Measurements from ENCODE around the gene ZNF846.
A peak's percentile ranks its signal among the peaks of the same experiment; 100 is the strongest.
"Not testable (repeated sequence)": the region's sequence is repeated elsewhere in the genome, so short reads cannot be mapped to it uniquely, and the experiment has no call there.

The ZNF846 gene

DNA sequence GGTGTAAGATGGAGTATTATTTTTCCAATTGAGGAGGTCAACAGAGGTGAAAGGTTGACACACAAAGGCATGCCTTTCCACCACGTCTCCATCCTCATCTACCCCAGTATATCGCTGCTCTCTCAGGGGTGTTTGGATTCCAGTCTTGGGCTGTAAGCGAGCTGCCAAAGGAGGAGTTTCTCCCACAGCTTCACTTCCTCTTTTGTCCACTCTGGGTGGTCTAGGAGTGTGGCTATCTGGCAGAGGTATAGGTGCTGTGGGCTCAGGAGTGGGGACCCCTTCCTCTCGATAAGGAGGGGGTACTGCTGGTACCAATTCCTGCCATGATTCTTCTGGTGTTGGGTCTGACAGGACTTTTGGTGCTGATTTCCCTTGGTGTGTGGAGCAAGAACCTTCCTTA, 39.4 kb downstream of the ZNF846 start:
- Histone ChIP-seq H3K27me3 (ENCODE audit: control insufficient read depth in 5 of 5, insufficient read depth in 4 of 5, low read length in 5 of 5) (no peaks in the 10 kb centered on the region), H3K4me3 (ENCODE audit: low read depth in 1 of 5, low read length in 5 of 5) (no peak overlapping the region), H3K36me3 (ENCODE audit: control insufficient read depth in 5 of 5, insufficient read depth in 5 of 5, low read length in 5 of 5) (no peaks in the 10 kb centered on the region), H3K9me3 (ENCODE audit: control insufficient read depth in 5 of 5, low read length in 5 of 5) (peaks cover 2 to 26% (median 14%) of the 10 kb centered on the region in 5 donors), H3K4me1 (ENCODE audit: control insufficient read depth in 5 of 5, insufficient read depth in 5 of 5, low read length in 5 of 5) (peaks cover 0 to 2% (median 0%) of the 10 kb centered on the region in 5 donors), H3K9ac (ENCODE audit: low read length in 5 of 5) (no peak overlapping the region), H3K27ac (ENCODE audit: low read depth, low read length) (no peak overlapping the region)

DNA sequence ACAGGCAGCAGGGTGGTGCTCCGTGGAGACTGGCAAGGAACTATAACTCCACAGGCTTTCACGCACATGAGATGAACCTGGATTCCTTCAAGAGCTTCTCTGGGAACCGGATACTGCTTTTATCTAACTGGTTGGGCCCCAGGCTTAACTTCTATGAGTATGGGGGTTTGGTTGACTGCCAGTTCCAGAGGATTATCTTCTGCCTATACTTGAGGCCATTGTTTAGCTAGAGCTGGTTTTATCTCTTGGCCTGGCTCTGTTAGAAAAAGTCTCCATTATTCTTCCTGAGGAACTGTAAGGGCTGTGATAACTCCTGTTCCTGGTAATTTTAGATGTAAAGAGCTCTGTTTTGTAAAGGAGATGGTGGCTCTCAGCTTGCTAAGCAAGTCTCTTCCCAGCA, 40.9 kb downstream of the ZNF846 start:
- Histone ChIP-seq H3K9ac (ENCODE audit: low read length in 5 of 5) (no peak overlapping the region), H3K9me3 (ENCODE audit: control insufficient read depth in 5 of 5, low read length in 5 of 5) (peaks cover 5 to 39% (median 18%) of the 10 kb centered on the region in 5 donors), H3K27ac (ENCODE audit: low read depth, low read length) (no peak overlapping the region), H3K4me3 (ENCODE audit: low read depth in 1 of 5, low read length in 5 of 5) (no peak overlapping the region), H3K27me3 (ENCODE audit: control insufficient read depth in 5 of 5, insufficient read depth in 4 of 5, low read length in 5 of 5) (no peaks in the 10 kb centered on the region), H3K36me3 (ENCODE audit: control insufficient read depth in 5 of 5, insufficient read depth in 5 of 5, low read length in 5 of 5) (no peaks in the 10 kb centered on the region), H3K4me1 (ENCODE audit: control insufficient read depth in 5 of 5, insufficient read depth in 5 of 5, low read length in 5 of 5) (peaks cover 0 to 2% (median 0%) of the 10 kb centered on the region in 5 donors)

DNA sequence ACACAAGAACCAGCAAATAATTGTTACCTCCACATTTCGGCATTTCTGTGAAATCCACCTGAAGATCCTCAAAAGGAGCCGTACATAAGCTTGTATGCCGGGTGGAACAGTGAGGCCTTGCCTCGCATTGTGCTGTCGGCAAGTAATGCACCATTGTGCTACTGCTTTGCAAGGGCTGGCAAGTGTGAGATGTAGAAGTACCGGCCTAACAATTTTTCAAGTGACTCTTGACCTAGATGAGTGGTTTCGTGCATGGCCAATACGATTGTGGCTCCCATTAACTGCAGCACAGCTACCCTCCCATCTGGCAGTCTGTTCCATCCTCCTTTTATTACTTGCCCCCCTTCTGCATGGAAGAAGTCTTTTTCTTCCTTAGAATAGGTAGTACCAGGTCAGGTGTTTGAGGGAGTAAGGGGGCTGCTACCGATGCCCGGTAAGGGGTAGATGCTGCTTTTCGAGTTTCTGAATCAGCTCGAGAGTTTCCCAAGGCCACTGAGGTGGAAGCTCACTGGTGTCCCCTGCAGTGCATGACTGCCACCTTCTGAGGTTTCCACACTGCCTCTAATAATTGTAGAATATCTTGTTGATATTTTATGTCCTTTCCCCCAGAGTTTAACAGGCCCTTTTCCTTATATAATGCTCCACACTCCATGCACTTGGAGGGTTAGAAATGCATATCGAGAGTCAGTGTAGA, 42.9 kb downstream of the ZNF846 start:
- H3K9me3 ChIP-seq (ENCODE audit: control insufficient read depth in 5 of 5, low read length in 5 of 5), result peaks cover 5 to 39% (median 20%) of the 10 kb centered on the region in 5 donors
- H3K9ac ChIP-seq (ENCODE audit: low read length in 5 of 5); H3K4me3 ChIP-seq (ENCODE audit: low read depth in 1 of 5, low read length in 5 of 5); H3K27me3 ChIP-seq (ENCODE audit: control insufficient read depth in 5 of 5, insufficient read depth in 4 of 5, low read length in 5 of 5); H3K4me1 ChIP-seq (ENCODE audit: control insufficient read depth in 5 of 5, insufficient read depth in 5 of 5, low read length in 5 of 5); H3K36me3 ChIP-seq (ENCODE audit: control insufficient read depth in 5 of 5, insufficient read depth in 5 of 5, low read length in 5 of 5); H3K27ac ChIP-seq (ENCODE audit: low read depth, low read length): not testable (repeated sequence)

DNA sequence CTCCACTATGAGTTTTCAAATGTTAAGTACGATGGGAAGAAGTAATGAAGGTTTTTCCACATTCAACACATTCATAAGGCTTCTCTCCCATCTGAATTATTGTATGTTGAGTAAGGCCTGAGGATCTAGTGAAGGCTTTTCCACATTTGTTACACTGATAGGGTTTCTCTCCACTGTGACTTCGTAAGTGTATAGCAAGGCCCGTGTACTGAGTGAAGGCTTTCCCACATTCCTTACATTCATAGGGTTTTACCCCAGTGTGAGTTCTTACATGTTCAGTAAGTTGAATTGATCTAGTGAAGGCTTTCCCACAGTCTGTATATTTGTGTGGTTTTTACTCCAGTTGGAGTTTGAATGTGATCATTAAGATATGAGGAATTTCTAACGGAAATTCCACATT, 44.4 kb downstream of the ZNF846 start:
- Histone ChIP-seq H3K9me3 (ENCODE audit: control insufficient read depth in 5 of 5, low read length in 5 of 5) (peaks cover 5 to 34% (median 18%) of the 10 kb centered on the region in 5 donors), H3K4me1 (ENCODE audit: control insufficient read depth in 5 of 5, insufficient read depth in 5 of 5, low read length in 5 of 5) (peaks cover 0 to 2% (median 0%) of the 10 kb centered on the region in 5 donors), H3K27ac (ENCODE audit: low read depth, low read length) (no peak overlapping the region), H3K27me3 (ENCODE audit: control insufficient read depth in 5 of 5, insufficient read depth in 4 of 5, low read length in 5 of 5) (no peaks in the 10 kb centered on the region), H3K4me3 (ENCODE audit: low read depth in 1 of 5, low read length in 5 of 5) (no peak overlapping the region), H3K36me3 (ENCODE audit: control insufficient read depth in 5 of 5, insufficient read depth in 5 of 5, low read length in 5 of 5) (no peaks in the 10 kb centered on the region), H3K9ac (ENCODE audit: low read length in 5 of 5) (no peak overlapping the region)

DNA sequence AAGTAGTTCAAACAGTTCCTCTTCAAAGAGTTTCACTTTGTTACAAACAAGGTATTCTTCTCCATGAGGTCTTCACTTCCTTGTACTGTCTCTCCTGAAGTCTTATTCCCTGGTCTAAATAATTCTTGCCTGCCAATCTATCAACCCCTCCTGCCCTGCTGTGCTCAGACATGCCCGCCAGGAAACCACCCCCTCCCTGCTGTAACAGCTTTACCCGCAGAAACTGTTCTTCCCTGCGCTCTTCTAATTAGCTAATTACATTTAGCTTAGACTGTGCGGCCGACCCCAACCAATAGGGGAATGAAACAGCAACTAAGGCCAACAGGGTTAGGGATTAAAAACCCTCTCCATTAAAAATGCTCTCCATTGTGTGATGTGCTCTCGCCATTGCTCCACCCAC, 46.7 kb downstream of the ZNF846 start:
- H3K4me3 ChIP-seq (ENCODE audit: low read depth in 1 of 5, low read length in 5 of 5), result no peak overlapping the region
- H3K9me3 ChIP-seq (ENCODE audit: control insufficient read depth in 5 of 5, low read length in 5 of 5), result peaks cover 5 to 28% (median 18%) of the 10 kb centered on the region in 5 donors
- no peak overlapping the region for H3K27ac ChIP-seq (ENCODE audit: low read depth, low read length)

GRCh38 chr19:9720541-9720940, 48.0 kb downstream of the ZNF846 start:
- Histone ChIP-seq H3K27ac (ENCODE audit: low read depth, low read length) (no peak overlapping the region), H3K4me1 (ENCODE audit: control insufficient read depth in 5 of 5, insufficient read depth in 5 of 5, low read length in 5 of 5) (peaks cover 0 to 2% (median 0%) of the 10 kb centered on the region in 5 donors), H3K36me3 (ENCODE audit: control insufficient read depth in 5 of 5, insufficient read depth in 5 of 5, low read length in 5 of 5) (no peaks in the 10 kb centered on the region), H3K27me3 (ENCODE audit: control insufficient read depth in 5 of 5, insufficient read depth in 4 of 5, low read length in 5 of 5) (no peaks in the 10 kb centered on the region), H3K9ac (ENCODE audit: low read length in 5 of 5) (no peak overlapping the region), H3K4me3 (ENCODE audit: low read depth in 1 of 5, low read length in 5 of 5) (no peak overlapping the region), H3K9me3 (ENCODE audit: control insufficient read depth in 5 of 5, low read length in 5 of 5) (peaks cover 5 to 24% (median 15%) of the 10 kb centered on the region in 5 donors)

More for the DNA sequence above, 46.7 kb downstream of the ZNF846 start:
- Histone ChIP-seq H3K4me1 (ENCODE audit: control insufficient read depth in 5 of 5, insufficient read depth in 5 of 5, low read length in 5 of 5) (peaks cover 0 to 2% (median 0%) of the 10 kb centered on the region in 5 donors), H3K27me3 (ENCODE audit: control insufficient read depth in 5 of 5, insufficient read depth in 4 of 5, low read length in 5 of 5) (no peaks in the 10 kb centered on the region), H3K9ac (ENCODE audit: low read length in 5 of 5) (no peak overlapping the region), H3K36me3 (ENCODE audit: control insufficient read depth in 5 of 5, insufficient read depth in 5 of 5, low read length in 5 of 5) (no peaks in the 10 kb centered on the region)

DNA sequence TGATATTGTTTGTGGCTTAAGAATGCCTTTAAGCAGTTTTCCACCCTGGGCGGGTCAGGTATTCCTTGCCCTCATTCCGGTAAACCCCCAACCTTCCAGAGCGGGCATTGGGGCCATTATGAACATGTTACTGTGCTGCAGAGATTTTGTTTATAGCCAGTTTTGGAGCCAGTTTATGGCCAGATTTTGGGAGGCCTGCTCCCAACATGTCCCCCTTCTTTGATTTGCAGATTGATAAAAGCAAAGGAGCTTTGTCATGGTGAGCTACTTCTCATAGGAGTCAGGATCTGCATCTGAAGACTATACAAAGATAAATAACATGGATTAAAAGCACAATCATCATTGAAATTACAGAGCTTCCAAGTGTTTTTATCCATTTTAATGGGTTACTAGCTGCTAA, 56.7 kb downstream of the ZNF846 start:
- no peaks in the 10 kb centered on the region for H3K36me3 ChIP-seq (ENCODE audit: control insufficient read depth in 5 of 5, insufficient read depth in 5 of 5, low read length in 5 of 5)
- no peaks in the 10 kb centered on the region for H3K27me3 ChIP-seq (ENCODE audit: control insufficient read depth in 5 of 5, insufficient read depth in 4 of 5, low read length in 5 of 5)
- no peak overlapping the region for H3K9ac ChIP-seq (ENCODE audit: low read length in 5 of 5)
- H3K4me1 ChIP-seq (ENCODE audit: control insufficient read depth in 5 of 5, insufficient read depth in 5 of 5, low read length in 5 of 5), result peaks cover 0 to 6% (median 0%) of the 10 kb centered on the region in 5 donors
- peaks cover 8 to 22% (median 17%) of the 10 kb centered on the region in 5 donors for H3K9me3 ChIP-seq (ENCODE audit: control insufficient read depth in 5 of 5, low read length in 5 of 5)
- H3K27ac ChIP-seq (ENCODE audit: low read depth, low read length), result no peak overlapping the region
- H3K4me3 ChIP-seq (ENCODE audit: low read depth in 1 of 5, low read length in 5 of 5), result no peak overlapping the region

GRCh38 chr19:9709305-9709704, 59.2 kb downstream of the ZNF846 start:
- Histone ChIP-seq H3K27ac (ENCODE audit: low read depth, low read length) (no peak overlapping the region), H3K9me3 (ENCODE audit: control insufficient read depth in 5 of 5, low read length in 5 of 5) (peaks cover 8 to 22% (median 17%) of the 10 kb centered on the region in 5 donors), H3K27me3 (ENCODE audit: control insufficient read depth in 5 of 5, insufficient read depth in 4 of 5, low read length in 5 of 5) (no peaks in the 10 kb centered on the region), H3K4me1 (ENCODE audit: control insufficient read depth in 5 of 5, insufficient read depth in 5 of 5, low read length in 5 of 5) (peaks cover 0 to 6% (median 0%) of the 10 kb centered on the region in 5 donors), H3K9ac (ENCODE audit: low read length in 5 of 5) (no peak overlapping the region), H3K36me3 (ENCODE audit: control insufficient read depth in 5 of 5, insufficient read depth in 5 of 5, low read length in 5 of 5) (no peaks in the 10 kb centered on the region), H3K4me3 (ENCODE audit: low read depth in 1 of 5, low read length in 5 of 5) (peak overlapping the region in 2 of 5 donors; percentile 13 to 40)

DNA sequence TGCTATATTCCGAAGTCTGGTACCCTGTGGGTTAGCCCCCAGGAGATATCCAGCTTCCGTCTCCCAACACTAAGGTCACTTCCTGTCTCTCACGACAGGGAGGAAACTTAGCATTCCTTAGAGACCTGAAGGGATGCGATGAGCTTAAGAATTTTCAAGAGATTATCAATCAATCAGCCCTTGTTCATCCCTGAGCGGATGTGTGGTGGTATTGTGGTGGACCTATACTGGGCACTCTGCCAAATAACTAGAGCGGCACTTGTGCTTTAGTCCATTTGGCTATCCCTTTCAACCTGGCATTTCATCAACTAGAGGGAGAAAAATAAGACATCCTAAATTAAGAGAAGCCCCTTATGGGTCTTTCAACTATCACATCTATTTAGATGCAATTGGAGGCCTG, 62.7 kb downstream of the ZNF846 start:
- Histone ChIP-seq H3K4me1 (ENCODE audit: control insufficient read depth in 5 of 5, insufficient read depth in 5 of 5, low read length in 5 of 5) (peaks cover 0 to 6% (median 0%) of the 10 kb centered on the region in 5 donors), H3K36me3 (ENCODE audit: control insufficient read depth in 5 of 5, insufficient read depth in 5 of 5, low read length in 5 of 5) (no peaks in the 10 kb centered on the region), H3K4me3 (ENCODE audit: low read depth in 1 of 5, low read length in 5 of 5) (no peak overlapping the region), H3K27me3 (ENCODE audit: control insufficient read depth in 5 of 5, insufficient read depth in 4 of 5, low read length in 5 of 5) (no peaks in the 10 kb centered on the region), H3K27ac (ENCODE audit: low read depth, low read length) (no peak overlapping the region), H3K9me3 (ENCODE audit: control insufficient read depth in 5 of 5, low read length in 5 of 5) (peaks cover under 1 to 7% (median 3%) of the 10 kb centered on the region in 5 donors), H3K9ac (ENCODE audit: low read length in 5 of 5) (no peak overlapping the region)

DNA sequence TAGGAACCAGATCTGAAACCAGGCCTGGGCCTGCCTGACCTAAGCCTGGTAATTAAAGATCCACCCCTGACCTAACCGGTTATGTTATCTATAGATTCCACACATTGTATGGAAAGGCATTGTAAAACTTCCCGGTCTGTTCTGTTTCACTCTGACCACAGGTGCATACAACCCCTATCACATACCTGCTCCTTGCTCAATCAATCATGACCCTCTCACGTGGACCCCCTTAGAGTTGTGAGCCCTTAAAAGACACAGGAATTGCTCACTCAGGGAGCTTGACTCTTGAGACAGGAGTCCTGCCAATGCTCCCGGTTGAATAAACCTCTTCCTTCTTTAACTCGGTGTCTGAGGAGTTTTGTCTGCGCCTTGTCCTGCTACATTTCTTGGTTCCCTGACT, 66.4 kb downstream of the ZNF846 start:
- Histone ChIP-seq H3K27me3 (ENCODE audit: control insufficient read depth in 5 of 5, insufficient read depth in 4 of 5, low read length in 5 of 5) (no peaks in the 10 kb centered on the region), H3K4me1 (ENCODE audit: control insufficient read depth in 5 of 5, insufficient read depth in 5 of 5, low read length in 5 of 5) (no peaks in the 10 kb centered on the region), H3K9me3 (ENCODE audit: control insufficient read depth in 5 of 5, low read length in 5 of 5) (no peaks in the 10 kb centered on the region), H3K9ac (ENCODE audit: low read length in 5 of 5) (no peak overlapping the region), H3K27ac (ENCODE audit: low read depth, low read length) (no peak overlapping the region), H3K36me3 (ENCODE audit: control insufficient read depth in 5 of 5, insufficient read depth in 5 of 5, low read length in 5 of 5) (no peaks in the 10 kb centered on the region), H3K4me3 (ENCODE audit: low read depth in 1 of 5, low read length in 5 of 5) (no peak overlapping the region)

Measured in subcutaneous abdominal adipose tissue (tissue), 5 donors.